SK-N-DZ (cell line): Measurements from ENCODE around the gene SCYGR3.

Experiments used
- DNase-seq: peaks from one replicate; pipeline ENCODE4 v3.0.0-alpha.2; 2015; ENCODE audit warnings: low spot score

Gene SCYGR3

DNA sequence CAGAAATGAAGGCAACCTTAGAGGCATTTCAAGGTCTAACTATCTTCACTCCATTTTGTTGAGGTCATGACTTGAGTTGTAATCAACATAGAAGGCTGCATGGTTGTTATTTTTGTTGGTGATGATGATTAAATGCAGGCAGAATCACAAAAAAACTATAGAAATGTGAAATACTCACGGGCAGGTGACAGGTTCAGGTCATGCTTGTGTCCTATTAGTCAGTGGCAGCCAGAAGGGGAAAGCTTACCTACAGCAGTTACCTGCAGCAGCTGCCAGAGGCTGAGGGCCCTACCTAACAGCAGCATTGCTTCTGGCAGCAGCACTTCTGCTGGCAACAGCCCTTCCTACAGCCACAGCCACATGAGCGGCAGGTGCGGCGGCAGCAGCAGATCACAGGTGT is 394 bp downstream of the SCYGR3 start:
- no peak for DNase-seq

DNA sequence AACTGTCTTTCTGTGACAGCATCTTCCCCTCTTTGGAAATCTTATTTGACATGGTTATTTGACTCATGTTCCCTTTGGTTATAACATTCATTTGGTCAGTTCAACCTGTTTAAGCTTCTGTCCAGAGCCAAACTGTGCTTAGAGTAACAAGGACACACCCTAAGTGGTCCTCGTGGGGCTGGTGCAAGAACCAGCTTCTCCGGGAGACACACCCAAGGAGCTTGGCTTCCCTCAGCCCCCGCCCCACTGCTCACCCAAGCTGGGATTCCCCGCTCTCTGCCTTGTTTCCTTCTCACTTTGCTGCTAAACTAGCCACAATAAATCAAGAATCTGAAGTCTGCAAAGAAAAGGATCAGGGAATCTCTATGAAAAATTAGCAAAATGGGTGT is 1.4 kb downstream of the SCYGR3 start:
- no peak for DNase-seq

DNA sequence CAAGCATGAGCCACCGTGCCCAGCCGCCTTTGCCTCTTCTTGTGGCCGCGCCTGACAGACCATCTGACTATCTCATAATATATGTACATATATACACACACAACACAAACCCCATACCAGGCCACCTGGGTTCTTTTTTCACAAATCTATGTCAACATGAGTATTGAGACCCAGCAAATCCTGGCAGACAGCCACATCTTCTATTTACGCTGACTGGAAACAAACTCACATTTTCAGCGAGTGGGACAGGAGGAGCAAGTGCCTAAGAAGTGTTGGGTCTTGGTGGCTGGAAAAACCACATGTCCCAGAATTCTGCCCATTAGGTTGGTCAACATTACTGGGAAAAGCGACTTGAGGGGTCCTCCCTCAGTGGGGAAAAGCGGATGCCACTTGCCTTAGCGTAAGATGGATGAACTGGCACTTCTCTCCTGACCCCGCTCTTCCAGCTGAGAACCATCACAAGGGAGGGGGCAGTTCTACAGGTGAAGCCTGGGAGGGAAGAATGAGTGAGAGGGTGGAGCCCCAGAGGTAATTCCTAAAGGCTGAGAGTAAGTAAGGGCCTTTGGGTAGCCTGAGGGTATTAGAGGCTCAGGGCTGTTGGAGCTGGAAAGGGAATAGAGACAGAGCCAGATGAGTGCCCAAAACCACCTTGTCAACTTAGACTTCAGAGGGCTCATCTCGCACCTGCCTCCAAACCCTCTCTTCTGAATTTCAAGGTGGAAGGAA is 1.9 kb downstream of the SCYGR3 start:
- no peak for DNase-seq

DNA sequence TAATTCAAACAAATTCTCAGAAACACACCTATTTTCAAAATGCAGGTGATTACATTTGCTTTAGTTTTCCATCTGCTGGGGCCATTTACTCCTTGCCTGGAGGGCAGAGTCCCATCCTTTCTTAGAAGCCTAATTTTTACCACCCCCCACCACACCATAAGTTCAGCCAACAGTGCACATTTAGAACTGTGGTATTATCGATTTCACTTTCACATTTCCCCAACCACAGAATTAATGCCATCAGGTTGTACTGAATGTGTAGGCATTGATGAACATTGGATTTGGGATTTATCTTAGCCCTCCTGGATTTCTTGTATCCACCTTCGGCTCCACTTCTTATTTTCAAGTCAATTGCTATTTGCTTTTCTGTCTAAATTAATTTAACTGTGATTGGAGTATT is 4.5 kb downstream of the SCYGR3 start:
- DNase-seq: no peak

DNA sequence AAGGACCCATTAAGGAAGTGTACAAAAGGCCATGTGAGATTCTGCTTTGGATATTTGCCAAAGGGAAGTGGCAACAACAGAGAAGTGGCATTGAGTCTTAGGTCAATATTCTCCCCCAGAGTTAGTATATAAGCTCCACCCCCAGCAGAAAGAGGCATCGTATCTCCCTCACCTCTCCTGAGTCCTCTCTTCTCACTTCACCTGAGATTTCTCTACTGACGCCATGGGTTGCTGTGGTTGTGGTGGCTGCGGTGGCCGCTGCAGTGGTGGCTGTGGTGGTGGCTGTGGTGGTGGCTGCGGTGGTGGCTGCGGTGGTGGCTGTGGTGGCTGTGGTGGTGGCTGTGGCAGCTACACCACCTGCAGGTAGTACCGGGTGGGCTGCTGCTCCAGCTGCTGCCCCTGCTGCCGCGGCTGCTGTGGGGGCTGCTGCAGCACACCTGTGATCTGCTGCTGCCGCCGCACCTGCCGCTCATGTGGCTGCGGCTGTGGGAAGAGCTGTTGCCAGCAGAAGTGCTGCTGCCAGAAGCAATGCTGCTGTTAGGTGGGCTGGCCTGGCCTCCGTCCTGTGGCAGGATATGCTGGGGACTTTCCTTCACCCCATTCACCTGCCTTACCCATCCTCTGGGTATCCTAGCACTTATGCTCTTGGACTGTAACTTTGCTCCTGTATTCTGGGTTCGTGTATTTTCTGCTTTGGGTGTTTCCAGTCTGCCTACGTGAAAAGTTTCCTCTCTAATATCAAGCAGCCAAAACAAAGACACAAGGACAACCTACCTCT is 5.9 kb downstream of the SCYGR3 start:
- no peak for DNase-seq

DNA sequence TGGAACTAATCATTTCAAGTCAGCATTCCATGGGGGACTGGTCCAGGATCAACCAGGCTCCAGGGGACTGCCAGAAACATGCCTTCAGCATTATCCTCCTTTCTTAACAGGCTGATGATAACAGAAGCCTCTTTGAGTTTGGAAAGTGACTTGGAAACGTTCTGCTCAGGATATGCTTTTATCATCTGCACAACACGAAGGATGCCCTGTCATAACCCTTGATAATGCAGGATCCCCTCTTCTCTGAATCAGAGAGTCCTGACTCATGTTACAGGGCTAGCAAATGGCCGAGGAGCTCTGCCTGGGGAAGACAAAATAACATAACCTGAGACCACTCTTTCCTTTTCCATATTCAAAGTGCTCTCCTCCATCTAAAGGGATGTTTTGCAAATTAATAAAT is 6.7 kb downstream of the SCYGR3 start:
- DNase-seq: no peak

DNA sequence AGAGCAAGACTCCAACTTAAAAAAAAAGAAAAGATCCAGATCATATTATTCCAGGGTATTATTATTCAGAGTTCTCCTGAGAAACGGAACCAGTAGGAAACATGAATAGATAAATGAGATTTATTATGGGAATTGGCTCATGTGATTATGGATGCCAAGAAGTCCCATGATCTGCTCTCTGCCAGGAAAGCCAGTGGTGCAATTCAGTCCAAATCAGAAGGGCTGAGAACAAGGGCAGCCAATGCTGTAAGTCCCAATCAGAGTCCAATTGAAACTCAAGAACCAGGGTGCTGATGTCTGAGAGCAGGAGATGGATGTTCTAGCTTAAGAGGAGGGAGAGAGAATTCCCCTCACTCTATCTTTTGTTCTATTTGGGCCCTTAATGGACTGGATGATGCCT is 8.2 kb downstream of the SCYGR3 start:
- DNase-seq: no peak

DNA sequence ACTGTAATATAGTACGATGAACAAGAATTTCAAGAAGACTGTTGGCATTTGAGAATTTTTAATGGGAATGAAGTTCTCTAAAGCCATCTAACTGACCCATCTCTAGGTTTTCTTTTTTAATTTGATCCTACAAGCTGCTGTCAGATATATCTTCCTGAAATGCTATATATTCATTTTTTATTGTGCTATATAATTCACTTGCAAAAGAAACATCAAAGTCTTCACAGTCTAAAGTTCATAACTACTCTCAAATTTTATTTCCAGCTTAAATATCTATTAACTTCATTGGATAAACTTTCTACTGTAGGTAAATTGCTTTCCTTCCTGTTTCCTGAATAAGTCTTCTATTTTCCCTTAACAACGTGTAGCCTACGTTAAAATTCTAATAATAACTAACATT is 12.3 kb downstream of the SCYGR3 start:
- DNase-seq: no peak

DNA sequence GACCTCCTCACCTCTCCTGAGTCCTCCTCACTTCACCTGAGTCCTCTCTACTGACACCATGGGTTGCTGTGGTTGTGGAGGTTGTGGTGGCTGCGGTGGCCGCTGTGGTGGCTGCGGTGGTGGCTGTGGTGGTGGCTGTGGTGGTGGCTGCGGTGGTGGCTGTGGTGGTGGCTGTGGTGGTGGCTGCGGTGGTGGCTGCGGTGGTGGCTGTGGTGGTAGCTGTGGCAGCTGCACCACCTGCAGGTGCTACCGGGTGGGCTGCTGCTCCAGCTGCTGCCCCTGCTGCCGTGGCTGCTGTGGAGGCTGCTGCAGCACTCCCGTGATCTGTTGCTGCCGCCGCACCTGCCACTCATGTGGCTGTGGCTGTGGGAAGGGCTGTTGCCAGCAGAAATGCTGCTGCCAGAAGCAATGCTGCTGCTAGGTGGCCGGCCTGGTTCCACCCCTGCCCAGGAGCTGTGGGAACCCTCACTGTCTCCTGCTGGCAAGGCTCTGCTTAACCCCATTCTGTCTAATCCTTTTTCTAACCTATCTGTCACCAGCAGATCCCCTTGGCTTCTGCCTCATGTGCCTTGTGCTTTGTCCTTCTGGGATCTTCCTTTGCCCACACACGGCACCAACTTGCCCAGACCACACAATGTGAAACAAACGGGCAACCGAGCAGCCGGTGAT is 15.7 kb downstream of the SCYGR3 start, which contains the start of gene SCYGR2:
SCYGR2 (plus strand) TSS at position 59 of the 669 bp plus-strand sequence; CDS start at position 59, 0 bp downstream.
- peak; percentile 15 for DNase-seq

DNA sequence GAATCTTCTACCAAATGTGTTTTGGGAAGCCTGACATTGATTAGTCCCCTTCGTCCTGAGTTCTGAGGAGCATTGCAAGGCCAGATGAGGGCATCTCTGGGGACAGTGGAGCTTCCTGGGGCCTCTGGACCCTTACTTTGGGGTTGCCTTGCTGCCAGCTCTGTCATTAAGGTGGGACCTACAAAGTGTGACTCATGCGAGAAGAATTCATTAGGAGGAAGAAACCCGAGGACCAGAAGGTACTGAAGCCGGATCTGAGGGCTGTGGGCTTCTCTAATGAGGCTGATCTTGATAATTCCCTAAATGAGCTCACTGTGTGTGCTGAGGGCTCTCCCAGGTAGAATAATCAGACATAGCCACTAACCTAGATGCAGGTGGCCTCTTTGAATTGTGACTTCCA is 16.6 kb downstream of the SCYGR3 start:
- no peak for DNase-seq

DNA sequence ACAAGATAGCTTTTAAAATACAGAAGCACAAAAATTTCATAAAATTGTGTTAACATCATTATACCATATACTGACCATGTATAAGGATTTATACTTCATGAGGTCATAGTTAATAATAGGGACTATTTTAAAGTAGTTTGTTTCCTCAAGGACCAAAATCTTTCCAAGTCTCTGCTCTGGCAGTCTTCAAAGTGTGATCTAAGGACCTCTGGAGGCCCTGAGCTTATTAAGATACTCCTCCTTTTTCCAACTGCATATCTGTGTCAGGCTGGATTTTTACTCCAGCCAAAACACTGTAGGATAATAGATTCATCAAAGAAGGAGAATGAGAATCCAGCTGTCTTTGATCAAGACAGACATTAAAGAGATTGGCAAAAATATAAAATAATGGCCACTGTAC is 17.6 kb downstream of the SCYGR3 start:
- no peak for DNase-seq

DNA sequence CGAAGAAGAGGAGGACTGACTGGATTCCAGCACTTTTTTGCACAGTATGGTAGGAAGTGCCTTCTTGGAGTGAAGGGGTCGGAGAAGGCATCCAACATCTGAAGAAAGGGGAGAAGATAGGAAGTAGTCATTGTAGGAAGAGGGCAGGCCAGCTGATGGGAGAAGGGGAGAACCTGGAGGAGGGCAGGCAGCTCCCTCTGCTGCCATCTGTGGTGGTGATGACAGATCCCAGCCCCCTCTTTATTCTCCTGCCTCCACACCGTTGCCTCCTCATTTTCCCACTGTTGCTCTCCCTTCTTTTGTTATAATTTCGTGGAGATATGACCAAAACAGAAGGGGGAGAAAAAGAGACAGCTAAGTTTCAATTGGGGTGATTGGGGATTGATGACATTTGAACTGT is 18.8 kb downstream of the SCYGR3 start:
- no peak for DNase-seq

DNA sequence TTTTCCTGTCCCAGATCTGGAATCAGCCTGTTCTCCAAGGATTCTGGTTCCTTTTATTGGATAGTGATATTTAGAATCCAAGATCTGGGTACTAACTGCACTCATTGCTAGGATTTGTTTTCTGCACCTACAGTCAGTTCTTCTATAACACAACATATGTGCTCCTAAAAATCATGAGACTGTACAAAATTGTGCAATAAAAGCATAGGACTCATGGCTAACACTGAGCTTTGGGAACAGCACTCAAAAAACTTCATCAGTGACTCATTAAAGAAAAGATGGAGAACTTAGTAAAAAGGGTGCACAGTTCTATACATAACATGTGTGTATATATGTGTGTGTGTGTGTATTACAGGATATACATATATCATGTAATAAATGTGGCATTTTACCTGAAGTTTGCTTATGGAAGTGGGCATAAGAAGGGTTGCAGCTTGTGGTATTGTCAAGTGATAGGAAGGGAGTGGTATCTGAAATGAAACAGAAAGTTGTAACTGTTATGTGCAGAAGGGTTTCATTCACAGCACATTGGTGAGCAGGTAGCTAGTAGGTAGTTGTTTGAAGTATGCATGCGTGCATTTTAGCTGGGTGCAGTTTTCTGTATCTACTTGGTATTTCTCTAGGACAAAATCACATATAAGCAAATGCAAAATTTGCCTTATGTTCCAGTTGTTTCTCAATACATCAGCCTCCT is 21.8 kb downstream of the SCYGR3 start:
- no peak for DNase-seq

DNA sequence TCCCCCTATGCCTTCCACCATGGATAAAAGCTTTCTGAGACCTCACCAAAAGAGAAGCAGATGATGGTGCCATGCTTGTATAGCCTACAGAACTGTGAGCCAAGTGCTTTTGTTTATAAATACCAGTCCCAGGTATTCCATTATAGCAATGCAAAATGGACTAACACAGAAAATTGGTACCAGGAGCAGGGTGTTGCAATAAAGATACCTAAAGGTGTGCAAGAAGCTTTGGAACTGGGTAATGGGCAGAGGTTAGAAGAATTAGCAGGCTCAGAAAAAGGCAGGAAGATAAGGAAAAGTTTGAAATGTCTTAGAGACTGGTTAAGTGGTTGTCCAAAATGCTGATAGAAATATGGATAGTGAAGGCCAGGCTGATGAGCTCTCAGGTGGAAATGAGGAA is 32.3 kb downstream of the SCYGR3 start:
- no peak for DNase-seq

DNA sequence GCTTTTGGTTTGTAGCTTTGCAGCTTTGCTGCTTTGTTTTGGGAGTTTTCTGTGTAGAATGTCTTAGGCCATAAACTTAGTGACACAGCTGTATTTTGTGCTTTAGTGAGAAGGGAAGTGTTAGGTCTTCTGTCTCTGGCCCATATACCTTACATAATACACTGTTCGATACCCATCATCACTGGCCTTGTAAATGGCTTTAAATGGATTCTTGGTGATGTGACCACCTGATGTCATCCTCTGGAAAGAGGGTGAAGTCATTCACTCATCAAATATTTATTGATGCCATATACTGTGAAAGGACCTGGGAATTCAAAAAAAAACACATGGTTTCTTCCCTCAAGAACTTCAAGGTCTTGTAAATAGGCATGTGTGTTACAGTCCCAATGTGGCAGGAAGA is 34.8 kb downstream of the SCYGR3 start:
- DNase-seq: no peak

DNA sequence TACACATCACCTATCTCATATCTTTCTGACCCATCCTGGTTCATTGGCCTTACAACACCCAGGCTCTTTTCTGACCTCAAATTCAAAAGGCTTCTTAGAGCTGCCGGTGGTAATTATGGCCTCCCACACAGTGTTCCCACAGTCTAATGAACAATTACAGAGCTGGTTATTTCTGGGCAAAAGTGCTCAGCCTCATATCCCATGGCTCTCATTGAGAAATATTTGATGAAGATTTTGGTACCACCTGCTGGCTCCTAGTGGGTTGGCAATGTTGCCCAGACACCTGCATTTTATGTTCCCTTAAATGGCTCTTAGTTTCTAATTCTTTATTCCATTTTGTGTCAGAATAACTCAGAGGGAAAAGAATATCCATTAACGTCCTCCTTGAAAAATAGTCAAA is 36.0 kb downstream of the SCYGR3 start:
- DNase-seq: no peak

DNA sequence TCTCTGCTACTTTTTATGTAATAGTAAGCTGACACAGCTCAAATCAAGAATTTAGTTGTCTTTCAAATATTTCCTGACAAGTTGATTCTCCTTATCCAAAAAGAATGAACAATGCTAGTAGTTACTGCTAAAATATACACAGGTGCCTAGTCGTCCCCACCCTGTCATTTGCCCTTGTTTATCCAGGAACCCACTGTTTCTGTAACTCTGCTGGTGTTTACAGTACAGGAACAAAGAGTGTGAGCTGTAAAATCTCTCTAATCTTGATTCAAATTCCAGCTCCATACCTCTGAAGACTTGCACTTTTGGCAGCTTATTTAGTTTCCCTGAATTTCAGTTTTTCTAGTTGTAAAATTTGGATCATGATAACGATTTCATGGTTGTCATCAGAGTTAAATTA is 37.1 kb downstream of the SCYGR3 start:
- DNase-seq: no peak

DNA sequence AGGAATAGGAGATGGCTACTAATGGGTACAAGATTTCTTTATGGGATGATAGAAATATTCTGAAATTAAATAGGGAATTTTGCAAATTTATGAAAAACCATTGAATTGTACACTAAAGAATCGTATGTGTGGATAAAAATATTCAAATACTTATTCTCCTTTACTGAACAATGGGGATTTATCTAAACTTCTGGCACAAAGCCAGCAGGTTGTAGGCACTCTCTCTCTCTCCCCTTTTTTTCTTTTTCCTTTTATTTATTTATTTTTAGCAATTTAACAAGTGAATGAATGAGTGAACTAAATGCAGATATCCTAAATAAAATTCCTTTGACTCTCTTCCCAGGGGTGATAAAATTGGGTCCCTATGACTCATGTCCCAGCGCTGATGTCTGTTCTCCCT is 37.8 kb downstream of the SCYGR3 start:
- no peak for DNase-seq

DNA sequence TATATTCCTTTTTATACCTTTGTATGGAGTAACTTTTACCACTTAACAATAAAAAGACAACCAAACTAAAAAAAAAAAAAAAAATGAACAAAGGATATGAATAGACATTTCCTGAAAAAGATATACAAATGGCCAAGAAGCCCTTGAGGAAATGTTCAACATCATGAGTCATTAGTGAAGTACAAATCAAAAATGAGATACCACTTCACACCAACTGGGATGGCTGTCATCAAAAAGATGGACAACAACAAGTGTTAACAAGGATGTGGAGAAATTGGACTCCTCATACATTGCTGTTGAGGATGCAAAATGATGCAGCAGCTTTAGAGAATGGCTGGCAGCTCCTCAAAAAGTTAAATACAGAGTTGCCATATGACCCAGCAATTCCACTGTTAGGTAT is 38.5 kb downstream of the SCYGR3 start:
- no peak for DNase-seq

DNA sequence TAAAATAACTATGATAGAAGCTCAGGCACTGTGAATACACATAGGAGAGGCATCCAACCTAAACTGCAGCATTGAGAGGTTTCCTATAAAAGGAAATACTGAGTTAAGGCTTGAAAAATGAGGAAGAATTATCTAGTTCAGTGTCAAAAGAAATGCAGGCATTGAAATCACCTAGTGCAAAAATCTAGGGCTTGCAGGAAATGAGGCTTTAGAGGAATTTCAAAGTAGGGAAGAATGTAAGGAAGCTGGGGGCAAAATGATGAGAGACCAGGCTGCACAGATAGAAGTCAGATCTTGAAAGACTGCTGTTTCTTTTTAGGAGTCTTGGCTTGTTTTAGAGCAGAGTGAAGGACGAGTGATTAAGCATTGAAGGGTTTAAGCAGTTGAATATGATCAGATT is 44.0 kb downstream of the SCYGR3 start:
- DNase-seq: no peak

DNA sequence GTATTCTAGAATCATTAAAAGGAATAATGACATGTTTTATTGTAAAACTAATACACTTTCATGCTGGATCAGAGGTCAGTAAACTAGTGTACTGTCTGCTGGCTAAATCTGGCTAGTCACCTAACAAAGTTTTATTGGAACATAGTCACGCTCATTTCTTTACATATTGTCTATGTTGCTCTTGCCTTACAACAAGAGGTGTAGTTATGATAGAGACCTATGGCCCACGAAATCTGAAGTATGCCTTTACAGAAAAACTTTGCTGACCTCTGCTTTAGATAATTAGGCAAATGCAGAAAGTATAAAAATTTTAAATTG is 45.8 kb downstream of the SCYGR3 start:
- DNase-seq: no peak

DNA sequence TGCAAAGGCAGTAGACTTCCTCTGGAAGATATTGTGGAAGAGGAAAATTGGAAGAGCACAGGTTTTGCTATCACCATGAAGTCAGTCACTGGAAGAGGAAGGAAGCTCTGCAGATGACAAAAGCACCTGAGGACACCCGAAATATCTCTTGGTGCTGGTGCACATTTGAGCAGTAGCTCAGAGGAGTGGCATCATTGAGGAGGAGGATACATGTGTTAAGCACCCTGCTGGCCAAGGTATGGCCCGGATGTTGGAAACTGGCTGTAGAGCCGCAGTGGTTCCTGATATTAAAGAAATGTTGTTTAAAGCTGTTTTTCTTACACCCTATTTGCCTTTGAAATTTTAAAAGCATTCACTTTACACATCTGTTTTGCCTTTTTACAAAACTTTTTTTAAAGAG is 48.6 kb downstream of the SCYGR3 start:
- DNase-seq: no peak
